IMR-90 (cell line): Measurements from ENCODE around the gene S100B. TPM values are rescaled to one million over a fixed set of nuclear protein-coding genes. Genes with fewer than 3 reads are reported as not detected.
A peak's percentile ranks its signal among the peaks of the same experiment; 100 is the strongest.

Source experiments
- ATAC-seq: fragments of 200-7000 bp; cut with Tn5 transposase; 2 replicates; pipeline ENCODE4 v1.9.1; 2020; ENCODE audit warnings: low read depth, mild to moderate bottlenecking, moderate library complexity
- BruUV-seq: library from RNA; stranded (reverse); fragments of 400-500 nt; replicated peaks from 2 replicates; lab custom pipeline; 2021; lab: Mats Ljungman, UMichigan
- CTCF ChIA-PET: fragments of 300-600 bp; formaldehyde crosslinking; extraction: SDS; loops from one replicate; lab custom pipeline; 2021; ENCODE audit warnings: antibody characterized with exemption; lab: Yijun Ruan, JAX
- POLR2A ChIA-PET: fragments of 300-600 bp; sonication (Branson Sonifier 250); formaldehyde crosslinking; loops from one replicate; lab custom pipeline; 2022; ENCODE audit warnings: antibody characterized with exemption; ENCODE audit not compliant: unreplicated experiment; lab: Charles Lee
- DNase-seq: peaks from one replicate; pipeline ENCODE4 v3.0.0; 2013
- H2AFZ ChIP-seq: replicated peaks from 2 replicates; pipeline ENCODE3; 2013; ENCODE audit warnings: low read length, mild to moderate bottlenecking; ENCODE audit not compliant: poor library complexity
- H2AK5ac ChIP-seq: 2 replicates; pipeline ENCODE4 v1.6.1; 2013; ENCODE audit warnings: low read depth, low read length, inconsistent platforms
- H2AK9ac ChIP-seq: replicated peaks from 2 replicates; pipeline ENCODE3; 2013; ENCODE audit warnings: mild to moderate bottlenecking, low read depth, low read length, moderate library complexity; ENCODE audit not compliant: poor library complexity
- H2BK120ac ChIP-seq: 2 replicates; pipeline ENCODE4 v1.6.1; 2013; ENCODE audit warnings: low read depth, low read length, inconsistent platforms
- H2BK15ac ChIP-seq: 3 replicates; pipeline ENCODE4 v1.6.1; 2013; ENCODE audit warnings: low read depth, low read length, inconsistent platforms
- H2BK20ac ChIP-seq: 2 replicates; pipeline ENCODE4 v1.6.1; 2013; ENCODE audit warnings: low read depth, mild to moderate bottlenecking, inconsistent platforms, low read length, moderate library complexity
- H2BK5ac ChIP-seq: 2 replicates; pipeline ENCODE4 v1.6.1; 2013; ENCODE audit warnings: mild to moderate bottlenecking, low read depth, low read length, inconsistent platforms; ENCODE audit not compliant: poor library complexity, severe bottlenecking
- H3K14ac ChIP-seq: replicated peaks from 2 replicates; pipeline ENCODE4 v1.6.1; 2013; ENCODE audit warnings: low read depth, low read length, inconsistent platforms
- H3K18ac ChIP-seq: 2 replicates; pipeline ENCODE4 v1.6.1; 2013; ENCODE audit warnings: low read depth, low read length, control low read depth
- H3K23ac ChIP-seq: 2 replicates; pipeline ENCODE4 v1.6.1; 2013; ENCODE audit warnings: low read depth, low read length, inconsistent platforms
- H3K27ac ChIP-seq: 2 replicates; pipeline ENCODE4 v1.5.1; 2013; ENCODE audit warnings: mild to moderate bottlenecking, control low read depth, low read length; ENCODE audit not compliant: insufficient read depth
- H3K27me3 ChIP-seq: 2 replicates; pipeline ENCODE4 v1.6.1; 2013; ENCODE audit warnings: low read length; ENCODE audit not compliant: control insufficient read depth, insufficient read depth
- H3K36me3 ChIP-seq: 2 replicates; pipeline ENCODE4 v1.6.1; 2013; ENCODE audit warnings: low read length, mixed read lengths; ENCODE audit not compliant: control insufficient read depth, insufficient read depth
- H3K4ac ChIP-seq: 2 replicates; pipeline ENCODE4 v1.6.1; 2013; ENCODE audit warnings: low read depth, low read length, inconsistent platforms
- H3K4me1 ChIP-seq: 2 replicates; pipeline ENCODE4 v1.6.1; 2013; ENCODE audit warnings: low read length, mixed read lengths; ENCODE audit not compliant: control insufficient read depth, insufficient read depth
- H3K4me2 ChIP-seq: 2 replicates; pipeline ENCODE4 v1.6.1; 2013; ENCODE audit warnings: low read depth, mild to moderate bottlenecking, control low read depth, low read length, moderate library complexity
- H3K4me3 ChIP-seq: 2 replicates; pipeline ENCODE4 v1.5.1; 2013; ENCODE audit warnings: low read depth, mild to moderate bottlenecking, control low read depth, low read length, moderate library complexity; ENCODE audit not compliant: insufficient read depth
- H3K56ac ChIP-seq: 2 replicates; pipeline ENCODE4 v1.6.1; 2013; ENCODE audit warnings: low read length, inconsistent platforms; ENCODE audit not compliant: insufficient read depth; ENCODE audit errors: extremely low read depth
- H3K79me1 ChIP-seq, 2 experiments: 2 replicates each; pipeline ENCODE4 v1.6.1; 2013; ENCODE audit warnings: low read length in 2 of 2, inconsistent platforms in 1 of 2, low read depth in 1 of 2
- H3K9ac ChIP-seq: 2 replicates; pipeline ENCODE4 v1.6.1; 2013; ENCODE audit warnings: low read depth, low read length, control low read depth
- H3K9me1 ChIP-seq: 2 replicates; pipeline ENCODE4 v1.6.1; 2013; ENCODE audit warnings: low read length, inconsistent platforms; ENCODE audit not compliant: insufficient read depth
- H3K9me3 ChIP-seq: 2 replicates; pipeline ENCODE4 v1.6.1; 2013; ENCODE audit warnings: low read length; ENCODE audit not compliant: control insufficient read depth, insufficient read depth
- H4K20me1 ChIP-seq: 2 replicates; pipeline ENCODE4 v1.6.1; 2013; ENCODE audit warnings: low read length, inconsistent platforms; ENCODE audit not compliant: insufficient read depth
- H4K5ac ChIP-seq: 2 replicates; pipeline ENCODE4 v1.6.1; 2013; ENCODE audit warnings: mild to moderate bottlenecking, low read depth, low read length, control low read depth
- H4K8ac ChIP-seq, 2 experiments: 2 replicates each; pipeline ENCODE4 v1.6.1; 2013; ENCODE audit warnings: low read depth in 2 of 2, low read length in 2 of 2, control low read depth in 1 of 2, inconsistent platforms in 1 of 2
- H4K91ac ChIP-seq: 2 replicates; pipeline ENCODE4 v1.6.1; 2013; ENCODE audit warnings: low read depth, low read length, inconsistent platforms; ENCODE audit not compliant: insufficient read depth
- CHD1 ChIP-seq: IDR thresholded peaks from 2 replicates; pipeline ENCODE4 v1.6.1; 2012; ENCODE audit warnings: low read depth, low read length, improper control_type of control experiment
- MAFK ChIP-seq: IDR thresholded peaks from 2 replicates; pipeline ENCODE4 v1.6.1; 2012; ENCODE audit warnings: low read depth, low read length, improper control_type of control experiment
- WGBS, 2 experiments: methylation state at CpG; one replicate each; pipeline versions ENCODE4 v1.1.5 to v1.1.7; 2013; ENCODE audit warnings: missing lambda C conversion rate in 2 of 2; ENCODE audit not compliant: insufficient read length in 1 of 2; ENCODE audit errors: extremely low coverage in 2 of 2; 5-methylcytosine and 5-hydroxymethylcytosine counted together
- dilution Hi-C: fragments of 300-500 bp; cut with HindIII; formaldehyde crosslinking; loops from one replicate; pipeline ENCODE4 v1.14.3; 2018; ENCODE audit warnings: low sequenced_read_pairs; ENCODE audit not compliant: unreplicated experiment
- in situ Hi-C: fragments of 300-500 bp; cut with MboI; formaldehyde crosslinking; loops from 3 replicates; pipeline ENCODE4 v1.14.3; 2019; ENCODE audit warnings: low sequenced_read_pairs, inconsistent platforms, mixed read lengths
- intact Hi-C: fragments of 100-400 bp; cut with micrococcal nuclease; formaldehyde crosslinking; loops from 2 replicates; pipeline ENCODE4 v1.10.0; 2022
- polyA plus RNA-seq, 3 experiments: library from polyadenylated mRNA; depleted of rRNA; stranded (reverse); fragments of >200 nt; gene quantifications; 2 replicates each; pipeline ENCODE4 v1.2.3, GENCODE V29; 2012; ENCODE audit warnings: low replicate concordance in 1 of 3
- total RNA-seq: library from RNA; depleted of rRNA; stranded (reverse); fragments of >200 nt; gene quantifications from 2 replicates; pipeline ENCODE4 v1.2.3, GENCODE V29; 2012

Gene S100B
- total and polyA plus RNA-seq, 2 of the 4 experiments (the other 2 are of a cell fraction): 0.18 to 0.26 TPM

- H3K4me1 ChIP-seq: peaks cover 4% of the 10 kb centered on the region
- H4K20me1 ChIP-seq: peaks cover 33% of the 10 kb centered on the region
- H4K5ac ChIP-seq: no peak overlapping the region
- BruUV-seq: no TSS peak
- H4K8ac ChIP-seq: no peak overlapping the region
- no peak for DNase-seq
- no peak overlapping the region for H2BK15ac ChIP-seq
- peaks cover 8% of the 10 kb centered on the region; the same call in 1 of the 2 replicates for H3K9me1 ChIP-seq
- no peak overlapping the region for H3K18ac ChIP-seq
- TF ChIP-seq MAFK (peak; percentile 67), CHD1 (no peak)
- dilution Hi-C loops (no loop called here), in situ Hi-C loops (no loop called here), intact Hi-C loops (no loop called here)
- no peak overlapping the region for H2BK5ac ChIP-seq
- peaks cover 22 to 49% of the 10 kb centered on the region in 2 experiments for H3K79me1 ChIP-seq
- H3K4me3 ChIP-seq: no peak overlapping the region
- no peak overlapping the region for H2AK5ac ChIP-seq
- peak overlapping the region; percentile 76 for H3K23ac ChIP-seq
- peaks cover 16% of the 10 kb centered on the region for H3K36me3 ChIP-seq
- no peak overlapping the region for H2AK9ac ChIP-seq
- H3K4ac ChIP-seq: no peak overlapping the region
- H2BK120ac ChIP-seq: no peak overlapping the region
- POLR2A ChIA-PET: no interaction called here
- 0 out of 2 replicates have a peak overlapping the region, but pooled peaks have one; percentile 4 for H3K14ac ChIP-seq
- H2AFZ ChIP-seq: no peak overlapping the region
- no peaks in the 10 kb centered on the region for H3K27me3 ChIP-seq
- no CpG with 5 or more reads among the region's 3 CpGs for WGBS, 2 experiments
- peak overlapping the region; percentile 63 for H3K4me2 ChIP-seq
- H3K9ac ChIP-seq: no peak overlapping the region
- no peak overlapping the region for H3K27ac ChIP-seq
- H4K91ac ChIP-seq: no peak overlapping the region
- CTCF ChIA-PET: no interaction called here
- ATAC-seq: no peak
- no peak overlapping the region for H3K56ac ChIP-seq
- no peak overlapping the region for H2BK20ac ChIP-seq
- no peaks in the 10 kb centered on the region for H3K9me3 ChIP-seq
These were observed 33.3 kb upstream of the S100B start for GRCh38 chr21:46637952-46638746.
